HG02852 (cell line): ENCODE results near the gene GLT1D1.

Experiments used
- ATAC-seq: cut with Tn5 transposase; IDR thresholded peaks from one replicate; pipeline ENCODE4 v1.9.1; 2021; ENCODE audit warnings: mild to moderate bottlenecking, moderate library complexity; ENCODE audit not compliant: unreplicated experiment

GLT1D1 gene

DNA sequence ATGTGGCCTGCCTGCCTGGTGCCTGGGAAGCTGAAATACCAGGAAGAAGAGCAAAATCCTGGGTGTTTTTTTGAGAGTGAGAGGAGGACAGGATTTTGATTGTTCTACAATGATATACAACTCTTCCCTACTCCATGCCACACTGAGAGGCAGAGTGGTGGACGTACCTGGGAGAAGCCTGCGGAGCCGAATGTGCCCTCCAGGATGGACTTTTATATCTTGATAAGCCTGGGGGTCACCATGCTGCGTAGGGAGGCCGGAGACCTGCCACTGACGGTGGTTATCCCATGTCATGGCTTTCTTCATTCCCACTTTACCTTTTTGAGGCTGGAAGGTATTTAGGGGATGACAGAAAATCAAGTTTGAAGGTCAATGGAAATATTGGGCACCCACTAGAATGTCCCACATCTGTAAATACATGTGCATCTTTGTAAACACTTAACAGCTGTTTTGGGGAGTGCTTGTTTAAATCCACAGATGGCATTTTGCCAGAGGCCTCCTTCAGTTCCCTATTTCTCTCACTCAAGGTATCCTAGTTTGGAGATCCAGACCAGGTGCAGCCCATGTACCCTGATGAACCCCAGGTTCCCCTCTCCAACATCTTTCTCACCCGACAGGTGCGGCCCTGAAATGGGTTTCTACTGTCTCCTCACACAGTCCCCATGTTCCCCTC, 1.1 kb upstream of the GLT1D1 start:
- ATAC-seq = no peak

DNA sequence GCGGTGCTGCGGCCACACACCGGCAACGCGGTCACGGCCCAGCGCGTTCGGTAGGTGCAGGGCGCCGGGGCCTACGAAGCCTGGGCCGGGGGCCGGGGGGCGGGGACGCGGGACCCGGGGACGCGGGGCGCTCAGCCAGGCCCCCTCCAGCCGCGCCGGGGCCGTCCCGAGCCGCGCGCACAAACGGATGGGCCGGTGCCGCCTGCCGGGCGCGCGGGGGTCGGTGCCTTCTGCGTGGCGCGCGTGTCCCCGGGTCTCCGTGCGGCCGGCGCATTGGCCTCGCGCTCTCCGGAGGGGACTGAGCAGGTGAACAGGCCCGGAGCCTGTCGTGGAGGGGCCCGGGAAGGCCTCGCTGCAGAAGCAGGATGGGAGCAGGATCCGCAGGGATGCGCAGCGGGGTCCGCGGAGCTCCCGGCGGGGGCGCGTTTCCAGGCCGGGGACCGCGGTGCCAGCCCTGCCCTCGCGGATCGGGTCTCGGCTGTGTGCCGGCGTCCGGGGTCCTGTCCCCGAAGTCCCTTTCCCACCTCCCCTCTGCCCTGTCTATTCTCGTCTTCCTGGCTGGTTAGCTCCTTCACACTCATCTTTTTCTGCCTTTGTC, 421 bp downstream of the GLT1D1 start:
- no peak for ATAC-seq

DNA sequence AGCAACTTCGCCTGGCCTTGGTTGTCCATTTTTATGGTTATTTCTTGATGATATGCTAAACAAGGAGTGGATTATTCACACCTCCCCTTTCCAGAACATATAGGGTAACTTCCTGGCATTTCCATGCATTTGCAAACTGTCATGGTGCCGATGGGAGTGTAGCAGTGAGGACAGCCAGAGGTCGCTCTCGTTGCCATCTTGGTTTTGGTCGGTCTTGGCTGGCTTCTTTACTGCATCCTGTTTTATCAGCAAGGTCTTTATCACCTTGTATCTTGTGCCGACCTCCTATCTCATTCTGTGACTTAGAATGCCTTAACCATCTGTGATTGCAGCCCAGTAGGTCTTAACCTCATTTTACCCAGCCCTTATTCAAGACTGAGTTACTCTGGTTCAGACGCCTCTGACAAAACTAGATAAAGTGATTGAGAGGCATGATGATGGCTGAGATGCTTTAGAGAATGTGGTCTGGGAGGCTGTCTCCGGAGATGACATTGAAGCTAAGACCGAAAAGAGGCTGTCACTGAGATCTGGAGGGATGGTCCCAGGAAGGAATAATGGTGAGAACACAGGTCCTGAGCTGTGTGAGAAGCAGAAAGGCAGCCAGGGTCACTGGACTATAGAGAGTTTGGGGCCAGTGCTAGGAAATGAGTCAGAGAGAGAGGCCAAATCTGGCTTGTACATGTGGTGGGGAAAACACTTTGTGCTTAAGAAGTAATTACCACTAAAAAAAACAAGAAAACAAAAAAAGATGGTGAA, 2.9 kb downstream of the GLT1D1 start:
- no peak for ATAC-seq

DNA sequence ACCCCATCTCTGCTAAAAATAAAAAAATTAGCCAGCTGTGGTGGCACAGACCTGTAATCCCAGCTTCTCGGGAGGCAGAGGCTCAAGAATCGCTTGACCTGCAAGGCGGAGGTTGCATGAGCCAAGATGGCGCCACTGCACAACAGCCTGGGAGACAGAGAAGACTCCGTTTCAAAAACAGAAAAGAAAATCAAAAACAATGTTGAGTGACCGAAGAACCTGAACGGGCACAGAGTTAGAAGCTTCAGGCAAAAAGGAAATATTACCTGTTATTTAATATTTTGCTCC, 3.5 kb downstream of the GLT1D1 start:
- no peak for ATAC-seq

DNA sequence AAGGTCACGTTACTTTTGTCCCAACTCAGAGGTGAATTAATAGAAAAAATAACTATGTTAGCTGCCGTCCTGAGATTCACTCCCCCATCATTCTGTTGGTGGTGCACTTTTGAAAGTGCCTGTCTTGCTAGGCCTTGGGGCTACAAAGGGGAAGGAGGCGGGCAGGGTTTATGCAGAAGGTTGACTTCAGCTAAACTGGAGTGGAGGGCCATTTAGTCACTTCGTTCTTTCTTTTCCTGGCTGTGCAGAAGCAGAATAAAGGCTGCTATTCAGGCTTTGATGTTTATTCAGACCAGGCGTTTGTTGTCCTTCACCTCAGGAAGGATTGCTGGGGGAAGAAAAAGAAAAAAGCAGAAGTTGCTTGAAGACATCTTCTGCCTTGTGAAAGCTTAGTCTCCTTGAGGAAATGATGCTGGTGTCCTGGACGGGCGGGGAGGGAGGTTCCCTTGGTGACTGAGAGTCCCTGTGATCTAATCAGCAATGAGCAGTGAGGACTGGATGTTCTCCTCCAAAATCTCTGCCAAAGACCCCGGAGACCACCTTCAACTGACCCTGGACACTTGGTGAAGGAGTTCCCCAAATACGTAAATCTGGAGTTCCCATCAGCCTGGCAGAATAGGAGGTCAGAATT, 4.0 kb downstream of the GLT1D1 start:
- ATAC-seq = no peak

DNA sequence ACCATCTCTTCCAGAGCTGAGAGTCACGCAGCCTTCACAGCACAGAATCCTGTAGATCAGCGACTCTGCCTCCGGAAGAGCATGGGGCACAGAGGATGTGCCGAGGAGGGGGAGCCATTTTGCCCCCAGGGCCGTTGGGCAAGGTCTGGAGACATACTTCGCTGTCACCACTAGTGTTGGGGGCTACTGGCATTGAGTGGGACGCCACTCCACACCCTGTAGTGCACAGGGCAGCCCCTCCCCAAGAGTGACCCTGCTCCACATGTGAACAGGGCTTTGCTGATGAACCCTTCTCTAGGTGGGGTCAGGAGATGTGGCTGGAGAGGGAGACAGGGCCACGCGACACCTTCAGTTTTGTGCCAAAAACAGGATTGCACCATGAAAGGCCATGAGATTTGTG, 6.0 kb downstream of the GLT1D1 start:
- ATAC-seq = no peak

DNA sequence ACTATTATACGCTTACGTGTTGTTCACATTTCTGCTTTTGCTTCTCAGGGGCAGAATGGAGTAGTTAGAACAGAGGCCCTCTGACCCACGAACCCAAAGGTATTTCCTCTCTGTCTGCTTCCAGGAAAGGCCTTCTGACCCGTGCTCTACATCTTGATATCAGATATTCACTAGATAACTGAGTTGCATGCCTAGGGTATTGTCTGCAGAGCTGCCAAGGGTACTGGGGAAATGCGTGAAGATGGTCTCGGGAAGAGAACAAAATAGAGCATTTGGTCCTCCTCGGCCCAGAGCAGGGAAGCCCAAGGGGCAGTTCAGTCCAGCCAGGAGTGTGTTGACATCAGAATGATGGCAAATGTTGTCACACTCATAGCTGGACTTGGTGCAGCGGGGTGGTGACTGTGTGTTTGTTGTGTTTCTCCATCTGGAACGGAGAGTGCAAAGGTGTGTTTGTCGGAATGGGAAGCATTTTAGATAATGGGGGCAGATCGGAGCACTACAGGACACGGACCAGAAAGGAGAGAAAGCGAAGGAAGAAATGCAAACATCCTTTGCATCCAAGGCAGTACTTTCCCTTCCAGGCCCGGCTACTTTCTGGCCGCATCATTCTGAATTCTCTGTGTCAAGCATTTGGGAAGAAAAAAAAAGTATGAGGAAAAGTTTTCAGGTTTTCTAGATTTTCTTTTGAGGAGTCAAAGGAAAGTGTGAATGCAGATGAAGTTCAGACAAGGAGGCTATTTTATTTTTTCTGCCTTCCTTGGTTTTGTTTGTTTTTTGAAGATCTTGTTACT, 8.1 kb downstream of the GLT1D1 start:
- ATAC-seq = no peak

DNA sequence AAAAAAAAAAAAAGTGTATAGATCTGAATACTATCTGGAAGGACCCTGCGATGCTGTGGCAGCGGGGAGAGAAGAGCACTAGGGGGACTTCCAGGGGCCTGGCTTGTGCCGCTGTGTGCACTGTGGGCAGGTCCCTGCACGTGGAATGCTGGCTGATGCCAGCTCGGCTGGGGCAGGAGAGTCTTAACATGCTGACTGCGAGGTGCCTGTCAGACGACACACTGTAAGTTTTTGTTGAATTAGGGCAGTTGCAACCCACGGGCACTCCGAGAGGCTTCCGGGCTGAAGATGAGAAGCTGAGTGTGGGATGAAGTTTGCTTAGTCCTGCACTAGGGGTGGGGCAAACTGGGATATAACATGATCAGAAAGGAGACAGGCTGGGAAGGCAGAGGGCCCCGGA, 10.7 kb downstream of the GLT1D1 start:
- no peak for ATAC-seq

DNA sequence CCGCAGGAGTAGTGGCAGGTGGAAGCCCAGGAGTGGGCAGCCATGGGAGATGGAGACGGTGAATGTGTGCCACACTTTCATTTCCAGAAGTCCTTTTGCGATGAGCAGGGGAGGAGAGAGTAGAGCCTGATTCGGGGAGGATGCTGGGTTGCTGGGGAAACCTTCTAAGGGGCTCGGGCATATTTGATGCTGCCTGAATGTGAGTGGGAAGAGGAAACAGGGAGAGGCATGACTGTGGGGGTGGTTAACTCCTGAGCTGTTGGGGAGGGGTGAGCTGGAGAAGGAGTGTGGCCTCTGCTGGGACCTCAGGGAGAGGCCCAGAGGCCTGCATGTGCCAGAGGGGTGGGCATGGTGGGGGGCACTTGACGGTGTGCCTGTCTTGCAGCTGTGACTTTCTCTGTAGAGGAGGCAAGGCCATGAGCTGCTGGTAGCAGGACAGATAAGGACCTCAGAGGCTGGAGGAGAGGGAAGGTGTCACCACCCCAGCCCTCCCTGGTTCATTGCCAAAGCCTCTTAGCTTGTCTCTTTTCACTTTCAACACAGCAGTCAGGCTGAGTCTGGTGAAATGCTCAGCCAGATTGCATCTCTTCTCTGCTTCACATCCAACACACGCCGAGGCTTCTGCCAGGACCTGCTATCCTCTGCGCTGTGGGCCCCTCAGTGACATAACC, 11.4 kb downstream of the GLT1D1 start:
- ATAC-seq = no peak

DNA sequence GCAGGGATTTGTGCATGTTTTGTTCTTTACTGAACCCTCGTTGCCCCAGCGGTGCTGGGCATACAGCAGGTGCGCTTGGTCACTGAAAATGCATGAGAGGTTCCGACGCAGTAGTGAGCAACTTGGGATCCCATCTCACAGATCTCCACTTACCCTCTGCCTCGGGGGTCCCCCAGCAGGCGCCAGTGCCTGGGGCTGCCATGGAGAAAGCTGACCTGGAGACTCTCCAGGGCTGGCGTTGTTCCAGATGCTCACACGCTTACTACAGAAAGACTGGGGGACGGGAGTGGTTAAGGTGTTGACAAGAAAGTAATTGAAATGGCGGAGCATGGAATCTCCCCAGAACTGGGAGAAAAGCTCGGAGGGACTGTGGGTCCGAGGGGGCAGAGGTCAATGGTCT, 14.2 kb downstream of the GLT1D1 start:
- ATAC-seq = no peak

DNA sequence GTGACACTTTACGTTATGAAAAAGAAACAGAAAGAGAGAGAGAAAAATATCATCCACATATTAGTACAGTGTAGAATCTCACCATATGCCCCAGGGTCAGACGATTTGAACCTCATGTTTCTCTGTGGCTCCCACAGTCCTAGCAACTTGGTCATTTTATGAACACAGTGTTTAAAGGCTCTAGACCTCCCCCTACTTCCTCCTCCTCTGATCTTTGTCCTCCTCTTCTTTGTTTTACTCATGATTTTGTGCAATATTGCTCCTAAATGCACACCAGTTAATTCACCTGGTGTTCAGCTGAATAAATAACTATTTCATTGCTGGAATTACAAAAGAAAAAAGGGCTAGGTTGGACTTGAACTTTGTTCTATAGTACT, 18.2 kb downstream of the GLT1D1 start:
- ATAC-seq = no peak

DNA sequence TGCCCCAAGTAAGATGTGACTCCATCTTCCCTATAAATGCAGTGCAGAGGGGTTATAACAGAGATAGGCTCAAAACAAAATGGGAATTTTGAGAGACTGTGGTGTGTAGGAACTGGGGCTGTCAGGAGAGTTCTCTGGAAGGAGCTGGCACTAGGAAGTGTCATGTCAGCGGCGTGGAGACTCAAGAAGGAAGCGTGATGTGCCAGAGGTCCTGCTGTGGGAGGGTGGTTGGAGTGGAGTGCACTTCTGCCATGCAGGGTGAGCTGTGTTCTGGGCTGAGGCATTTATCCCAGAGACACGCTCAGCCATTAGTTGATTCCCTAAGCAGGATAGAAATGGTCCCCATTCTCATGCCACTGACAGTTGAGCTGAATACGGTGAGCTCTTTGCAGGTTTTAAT, 19.0 kb downstream of the GLT1D1 start:
- ATAC-seq = no peak

DNA sequence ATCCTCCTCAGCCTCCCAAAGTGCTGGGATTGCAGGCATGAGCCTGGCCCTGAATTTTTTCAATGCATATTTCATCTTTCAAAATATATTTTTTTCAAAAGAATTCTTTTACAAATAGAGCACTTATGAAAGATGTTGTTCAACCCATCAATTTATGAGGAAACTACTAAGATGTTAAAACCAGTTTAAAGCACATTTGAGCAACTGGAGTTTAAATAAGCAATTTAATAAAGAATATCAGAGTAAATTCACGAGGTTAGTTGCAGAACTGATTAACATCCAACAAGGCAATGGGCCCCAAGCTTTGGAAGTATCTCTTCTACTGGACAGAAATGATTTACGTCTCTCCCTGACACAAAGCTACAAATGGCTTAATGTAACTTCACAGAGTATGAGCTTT, 23.3 kb downstream of the GLT1D1 start:
- no peak for ATAC-seq

DNA sequence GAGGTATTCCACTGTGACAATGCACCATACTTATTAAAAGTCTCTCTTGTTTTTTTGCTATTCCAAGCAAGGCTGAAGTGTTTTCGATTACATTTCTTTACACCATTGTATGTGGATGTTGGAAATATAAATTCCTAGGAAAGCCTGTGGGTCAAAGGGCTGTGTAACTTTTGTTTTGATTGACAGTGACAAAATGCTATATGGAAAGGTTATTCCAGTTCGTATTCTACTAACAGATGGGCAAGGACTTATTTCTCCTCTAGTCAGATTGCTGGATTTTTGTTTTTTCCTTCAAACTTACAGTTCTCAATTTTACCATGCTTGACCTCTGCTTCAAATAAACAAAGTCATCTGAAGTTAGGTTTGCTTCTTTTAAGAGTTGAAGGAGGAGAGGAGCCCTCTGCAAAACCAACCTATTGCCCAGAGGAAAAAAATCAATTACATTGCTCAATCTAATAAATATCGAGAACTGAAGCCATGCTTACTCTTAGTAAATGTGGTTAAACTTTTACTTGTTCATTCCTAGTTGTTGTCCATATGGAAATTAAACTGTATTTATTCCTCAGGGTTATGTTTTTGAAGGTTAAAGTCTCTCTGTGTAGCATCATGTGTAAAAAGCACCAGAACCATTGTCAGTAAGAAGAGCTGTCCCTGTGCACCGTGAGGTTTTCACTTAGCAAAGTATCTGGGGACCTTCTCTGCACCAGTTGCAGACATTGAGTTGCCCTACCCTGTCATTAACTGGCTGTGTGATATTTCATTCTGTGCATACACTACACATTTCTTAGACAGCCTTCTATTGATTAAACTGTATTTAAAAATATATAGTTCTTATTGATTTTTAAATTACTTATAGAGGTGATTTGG, 26.9 kb downstream of the GLT1D1 start:
- ATAC-seq = no peak

DNA sequence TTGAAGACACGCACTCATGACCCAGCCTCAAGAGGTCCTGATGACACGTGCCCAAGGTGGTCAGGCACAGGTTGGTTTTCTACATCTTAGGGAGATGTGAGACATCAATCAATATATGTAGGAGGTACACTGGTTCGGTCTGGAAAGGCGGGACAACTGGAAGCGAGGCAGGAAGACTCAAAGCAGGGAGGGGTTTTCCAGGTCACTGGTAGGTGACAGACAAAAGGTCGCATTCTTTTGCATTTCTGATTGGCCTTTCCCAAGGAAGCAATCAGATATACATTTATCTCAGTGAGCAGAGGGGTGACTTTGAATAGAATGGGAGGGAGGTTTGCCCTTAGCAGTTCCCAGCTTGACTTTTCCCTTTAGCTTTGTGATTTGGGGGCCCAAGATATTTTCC, 38.6 kb downstream of the GLT1D1 start:
- no peak for ATAC-seq

DNA sequence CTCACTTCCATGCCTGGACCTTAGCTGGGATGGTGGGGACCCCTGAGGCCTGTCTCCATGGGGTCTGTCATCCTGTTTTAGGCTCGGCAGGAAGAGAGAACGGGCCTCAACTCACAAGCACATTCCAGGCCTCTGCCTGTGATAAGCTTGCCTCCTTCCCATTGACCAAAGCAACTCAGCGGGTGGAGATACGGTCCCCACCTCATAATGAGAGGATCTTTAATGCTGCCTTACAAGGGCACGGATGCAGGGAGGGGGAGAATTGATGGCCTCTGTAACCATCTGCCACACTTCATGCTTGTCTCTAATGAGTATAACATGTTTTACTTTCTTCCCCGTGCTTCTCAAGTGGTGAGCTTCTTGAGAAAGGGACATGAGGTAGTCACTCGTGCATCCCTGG, 50.0 kb downstream of the GLT1D1 start:
- ATAC-seq = no peak

DNA sequence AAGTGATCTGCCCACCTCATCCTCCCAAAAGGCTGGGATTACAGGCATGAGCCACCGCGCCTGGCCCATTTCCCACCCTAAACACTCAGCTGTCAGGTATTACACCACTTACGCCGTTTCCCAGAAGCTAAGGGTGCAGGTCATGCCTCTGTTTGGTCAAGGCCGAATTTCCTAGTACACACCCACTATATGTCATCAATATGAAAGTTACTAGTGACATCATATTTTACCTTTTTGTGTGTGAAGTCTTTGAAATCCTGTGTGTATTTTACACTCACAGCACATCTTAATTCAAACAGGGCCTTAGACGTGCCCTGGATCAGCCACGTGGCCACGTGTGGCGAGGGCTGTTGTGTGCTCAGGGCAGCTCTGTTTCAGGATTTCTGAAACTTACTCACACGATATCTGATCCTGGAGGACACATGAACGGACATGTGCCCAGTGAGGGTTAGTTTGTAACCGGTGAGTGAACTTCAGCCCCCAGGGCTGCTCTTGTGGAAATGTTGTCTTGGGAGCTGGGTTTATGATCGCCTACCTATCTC, 51.8 kb downstream of the GLT1D1 start:
- ATAC-seq = no peak

DNA sequence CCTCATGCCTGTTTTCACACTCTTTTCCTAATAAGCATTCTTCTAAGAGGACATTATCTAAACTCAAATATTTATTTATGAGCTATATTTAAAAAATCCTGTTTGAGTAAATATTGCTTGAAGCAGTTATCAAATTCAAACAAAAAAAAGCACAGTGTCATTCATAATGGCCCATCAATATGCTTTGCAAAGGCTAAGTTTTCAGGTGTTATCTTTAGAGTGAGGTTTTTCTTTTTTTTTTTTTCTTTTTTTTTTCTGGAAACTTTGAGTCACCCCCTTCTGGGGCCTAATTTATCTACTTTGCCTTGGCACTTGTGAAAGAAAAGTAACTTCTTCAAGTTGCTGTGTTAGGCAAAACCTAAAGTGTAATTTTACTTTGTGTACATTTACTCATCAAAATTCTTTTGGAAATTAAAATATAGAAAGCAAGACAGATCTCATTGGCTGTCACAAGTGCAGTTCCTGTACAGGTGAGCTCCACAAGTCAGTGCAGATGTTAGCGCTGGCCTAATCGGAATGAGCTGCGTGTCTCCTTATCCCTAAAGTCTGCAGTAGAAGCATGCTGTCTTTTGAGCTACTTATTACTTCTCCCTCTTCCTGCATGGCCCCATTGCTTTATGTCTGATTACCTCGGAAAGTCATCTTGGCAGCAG, 53.3 kb downstream of the GLT1D1 start:
- ATAC-seq = no peak

DNA sequence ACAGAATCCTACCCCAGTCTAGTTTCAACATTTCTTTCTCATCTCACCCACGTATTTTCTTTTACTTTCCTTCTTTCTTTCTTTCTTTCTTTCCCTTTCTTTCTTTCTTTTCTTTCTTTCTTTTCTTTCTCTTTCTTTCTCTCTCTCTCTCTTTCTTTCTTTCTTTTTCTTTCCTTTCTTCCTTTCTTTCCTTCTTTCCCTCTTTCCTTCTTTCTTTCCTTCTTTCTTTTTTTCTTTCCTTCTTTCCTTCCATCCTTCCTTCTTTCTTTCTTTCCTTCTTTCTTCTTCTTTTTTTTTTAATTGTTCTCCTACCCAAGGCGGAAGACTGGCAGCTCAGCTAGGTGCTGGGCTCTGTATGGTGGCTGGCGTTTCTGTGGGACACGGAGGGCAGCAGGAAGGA, 55.0 kb downstream of the GLT1D1 start:
- ATAC-seq = no peak
